SIG-M5 treated with dmso at 0.1 percent for 504 hours (cell line): ENCODE measurements around the gene ZBTB14.

Experiments used
- DNase-seq: peaks from one replicate; lab custom pipeline; 2025; ENCODE audit not compliant: unreplicated experiment; lab: John Stamatoyannopoulos, UW

Gene ZBTB14

GRCh38 chr18:5294113-5294456 lies 1.4 kb downstream of the ZBTB14 start:
- no peak for DNase-seq

GRCh38 chr18:5288517-5288935 lies 7.0 kb downstream of the ZBTB14 start:
- no peak for DNase-seq

GRCh38 chr18:5287854-5288253 lies 7.7 kb downstream of the ZBTB14 start:
- no peak for DNase-seq

- DNase-seq, result no peak
Measured at GRCh38 chr18:5286525-5286924, 9.0 kb downstream of the ZBTB14 start.

GRCh38 chr18:5285326-5285725 lies 10.2 kb downstream of the ZBTB14 start:
- no peak for DNase-seq

GRCh38 chr18:5284808-5285207 lies 10.7 kb downstream of the ZBTB14 start:
- no peak for DNase-seq

- DNase-seq, result no peak
Measured at GRCh38 chr18:5282770-5283169, 12.8 kb downstream of the ZBTB14 start.

- no peak for DNase-seq
Measured at GRCh38 chr18:5276947-5277346, 18.6 kb downstream of the ZBTB14 start.

GRCh38 chr18:5275872-5276271 lies 19.7 kb downstream of the ZBTB14 start:
- no peak for DNase-seq

- no peak for DNase-seq
Measured at GRCh38 chr18:5268874-5269273, 26.7 kb downstream of the ZBTB14 start.

GRCh38 chr18:5266721-5267120 lies 28.8 kb downstream of the ZBTB14 start:
- DNase-seq, result no peak

- DNase-seq, result no peak
Measured at GRCh38 chr18:5253910-5254309, 41.6 kb downstream of the ZBTB14 start.

- DNase-seq, result no peak
Measured at GRCh38 chr18:5251117-5251516, 44.4 kb downstream of the ZBTB14 start.

- DNase-seq, result no peak
Measured at GRCh38 chr18:5250603-5251002, 44.9 kb downstream of the ZBTB14 start.

GRCh38 chr18:5244941-5245340 lies 50.6 kb downstream of the ZBTB14 start:
- no peak for DNase-seq

GRCh38 chr18:5239447-5239846 lies 56.1 kb downstream of the ZBTB14 start:
- DNase-seq, result no peak
